Measurements from ENCODE around the gene CCDC92.

DNA sequence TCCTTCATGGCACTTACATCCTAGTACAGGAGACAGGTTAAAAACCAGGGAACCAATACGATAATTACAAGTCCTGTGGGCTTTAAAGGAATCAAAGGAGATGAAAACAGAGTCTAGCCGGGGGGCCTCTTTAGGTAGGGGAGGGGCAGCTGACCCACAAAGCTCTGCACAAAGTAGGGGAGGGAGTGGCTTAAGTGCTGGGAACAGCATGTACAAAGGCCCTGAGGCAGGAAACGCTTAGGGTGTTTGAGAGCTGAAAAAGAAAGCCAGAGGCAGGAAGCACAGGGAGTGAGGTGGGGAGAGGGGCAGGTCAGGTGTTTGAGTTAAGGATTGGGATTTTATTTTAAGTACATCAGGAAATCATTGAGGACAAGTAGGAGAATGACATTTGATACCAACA, 38.1 kb upstream of the CCDC92 start:
- TF ChIP-seq EGR1 (IDR thresholded peaks at IDR 0.05; ENCODE audit: borderline replicate concordance, low read depth, low read length): no peak
- TF ChIP-seq, protein P1, sequence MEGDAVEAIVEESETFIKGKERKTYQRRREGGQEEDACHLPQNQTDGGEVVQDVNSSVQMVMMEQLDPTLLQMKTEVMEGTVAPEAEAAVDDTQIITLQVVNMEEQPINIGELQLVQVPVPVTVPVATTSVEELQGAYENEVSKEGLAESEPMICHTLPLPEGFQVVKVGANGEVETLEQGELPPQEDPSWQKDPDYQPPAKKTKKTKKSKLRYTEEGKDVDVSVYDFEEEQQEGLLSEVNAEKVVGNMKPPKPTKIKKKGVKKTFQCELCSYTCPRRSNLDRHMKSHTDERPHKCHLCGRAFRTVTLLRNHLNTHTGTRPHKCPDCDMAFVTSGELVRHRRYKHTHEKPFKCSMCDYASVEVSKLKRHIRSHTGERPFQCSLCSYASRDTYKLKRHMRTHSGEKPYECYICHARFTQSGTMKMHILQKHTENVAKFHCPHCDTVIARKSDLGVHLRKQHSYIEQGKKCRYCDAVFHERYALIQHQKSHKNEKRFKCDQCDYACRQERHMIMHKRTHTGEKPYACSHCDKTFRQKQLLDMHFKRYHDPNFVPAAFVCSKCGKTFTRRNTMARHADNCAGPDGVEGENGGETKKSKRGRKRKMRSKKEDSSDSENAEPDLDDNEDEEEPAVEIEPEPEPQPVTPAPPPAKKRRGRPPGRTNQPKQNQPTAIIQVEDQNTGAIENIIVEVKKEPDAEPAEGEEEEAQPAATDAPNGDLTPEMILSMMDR (IDR thresholded peaks at IDR 0.05; ENCODE audit: control extremely low read depth in 1 of 3, insufficient read depth in 1 of 3, low read depth in 1 of 3, low read length in 3 of 3): no peak
- no peak for TF ChIP-seq POLR2A (IDR thresholded peaks at IDR 0.05; ENCODE audit: control extremely low read depth in 1 of 2, low read depth in 2 of 2, low read length in 2 of 2)
- TF ChIP-seq, protein P2, sequence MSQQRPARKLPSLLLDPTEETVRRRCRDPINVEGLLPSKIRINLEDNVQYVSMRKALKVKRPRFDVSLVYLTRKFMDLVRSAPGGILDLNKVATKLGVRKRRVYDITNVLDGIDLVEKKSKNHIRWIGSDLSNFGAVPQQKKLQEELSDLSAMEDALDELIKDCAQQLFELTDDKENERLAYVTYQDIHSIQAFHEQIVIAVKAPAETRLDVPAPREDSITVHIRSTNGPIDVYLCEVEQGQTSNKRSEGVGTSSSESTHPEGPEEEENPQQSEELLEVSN (IDR thresholded peaks at IDR 0.05): no peak
- TF ChIP-seq PHF8 (conservative IDR thresholded peaks at IDR 0.05; ENCODE audit: low read depth, low read length): no peak
